GM12878 (cell line): ENCODE results near the gene MAGI2.

ENCODE experiments used
- CBFB ChIP-seq: IDR thresholded peaks from 2 replicates; pipeline ENCODE4 v1.6.1; 2016; ENCODE audit warnings: antibody characterized with exemption, low read depth
- HCFC1 ChIP-seq: fragments of 150-350 bp; IDR thresholded peaks from 2 replicates; pipeline ENCODE4 v1.6.1; 2014; ENCODE audit warnings: low read length
- POLR2A ChIP-seq: IDR thresholded peaks from 2 replicates; pipeline ENCODE4 v1.6.1; 2011; ENCODE audit warnings: low read depth, mild to moderate bottlenecking, low read length
- POLR2AphosphoS5 ChIP-seq: IDR thresholded peaks from 2 replicates; pipeline ENCODE4 v1.6.1; 2011; ENCODE audit warnings: mild to moderate bottlenecking, low read length, inconsistent platforms
- SIN3A ChIP-seq: IDR thresholded peaks from 2 replicates; pipeline ENCODE4 v1.6.1; 2012; ENCODE audit warnings: low read depth, low read length, improper control_type of control experiment
- ZBTB4 ChIP-seq: fragments of 450-650 bp; formaldehyde crosslinking; IDR thresholded peaks from 2 replicates; pipeline ENCODE4 v1.4.0; 2022; ENCODE audit warnings: mild to moderate bottlenecking, moderate library complexity
- ZNF274 ChIP-seq: IDR thresholded peaks from one replicate; pipeline ENCODE4 v1.8.0; 2011; ENCODE audit not compliant: insufficient read length, insufficient read depth

- TF ChIP-seq ZBTB4, result no peak
- no peak for TF ChIP-seq POLR2AphosphoS5
- no peak for TF ChIP-seq HCFC1
- TF ChIP-seq SIN3A, result no peak
- no peak for TF ChIP-seq POLR2A
- TF ChIP-seq CBFB, result no peak
- no peak for TF ChIP-seq ZNF274
Observed at GRCh38 chr7:78683566-78683965, 769.9 kb downstream of the MAGI2 start.
